ENCODE data around the gene LILRA1.
"Not testable (repeated sequence)": the region's sequence is repeated elsewhere in the genome, so short reads cannot be mapped to it uniquely, and the experiment has no call there.

LILRA1 gene

GRCh38 chr19:54624934-54625730 is 31.7 kb downstream of the LILRA1 start:
- not testable (repeated sequence) for DNase-seq (ENCODE audit: low read depth)

- no peak for DNase-seq (ENCODE audit: low read depth)
These were observed 33.3 kb downstream of the LILRA1 start for GRCh38 chr19:54626757-54627156.

GRCh38 chr19:54627912-54628311 is 34.5 kb downstream of the LILRA1 start:
- not testable (repeated sequence) for DNase-seq (ENCODE audit: low read depth)

GRCh38 chr19:54630262-54630661 is 36.8 kb downstream of the LILRA1 start, which contains the start of gene LILRB1:
Gene LILRB1, plus strand, starts transcription at chr19:54630484. Its CDS starts 590 bp downstream, at chr19:54631074.
- DNase-seq (ENCODE audit: low read depth): not testable (repeated sequence)

- DNase-seq (ENCODE audit: low read depth): no peak
These were observed 37.4 kb downstream of the LILRA1 start for GRCh38 chr19:54630782-54631181.

GRCh38 chr19:54631489-54632337 is 38.3 kb downstream of the LILRA1 start:
- not testable (repeated sequence) for DNase-seq (ENCODE audit: low read depth)

- DNase-seq (ENCODE audit: low read depth): not testable (repeated sequence)
These were observed 39.1 kb downstream of the LILRA1 start for GRCh38 chr19:54632517-54632916.

GRCh38 chr19:54633401-54633800 is 40.0 kb downstream of the LILRA1 start:
- no peak for DNase-seq (ENCODE audit: low read depth)

- DNase-seq (ENCODE audit: low read depth): not testable (repeated sequence)
These were observed 42.6 kb downstream of the LILRA1 start for GRCh38 chr19:54636081-54636480.

- DNase-seq (ENCODE audit: low read depth): no peak
These were observed 45.3 kb downstream of the LILRA1 start for GRCh38 chr19:54638683-54639082.

GRCh38 chr19:54642953-54643352 is 49.5 kb downstream of the LILRA1 start:
- DNase-seq (ENCODE audit: low read depth): not testable (repeated sequence)

- DNase-seq (ENCODE audit: low read depth): not testable (repeated sequence)
These were observed 50.2 kb downstream of the LILRA1 start for GRCh38 chr19:54643583-54643982.

- DNase-seq (ENCODE audit: low read depth): no peak
These were observed 50.6 kb downstream of the LILRA1 start for GRCh38 chr19:54644056-54644455.

- DNase-seq (ENCODE audit: low read depth): no peak
These were observed 53.0 kb downstream of the LILRA1 start for GRCh38 chr19:54646331-54646841.

- DNase-seq (ENCODE audit: low read depth): no peak
These were observed 54.7 kb downstream of the LILRA1 start for GRCh38 chr19:54648129-54648528.

- no peak for DNase-seq (ENCODE audit: low read depth)
These were observed 56.8 kb downstream of the LILRA1 start for GRCh38 chr19:54650108-54650655.
